ENCODE results near the gene TSC22D2.

TSC22D2 gene
- 56.7 to 82.3 (median 77.0) reads per million in 4 experiments for total RNA-seq

GRCh38 chr3:150408221-150409124, at the start of gene TSC22D2:
Gene TSC22D2, plus strand, starts transcription at chr3:150408298. Its CDS starts 1,053 bp downstream, at chr3:150409351.
- peak; percentile 94 for DNase-seq

GRCh38 chr3:150359381-150359780, 48.7 kb upstream of the TSC22D2 start:
- no peak for DNase-seq

DNA sequence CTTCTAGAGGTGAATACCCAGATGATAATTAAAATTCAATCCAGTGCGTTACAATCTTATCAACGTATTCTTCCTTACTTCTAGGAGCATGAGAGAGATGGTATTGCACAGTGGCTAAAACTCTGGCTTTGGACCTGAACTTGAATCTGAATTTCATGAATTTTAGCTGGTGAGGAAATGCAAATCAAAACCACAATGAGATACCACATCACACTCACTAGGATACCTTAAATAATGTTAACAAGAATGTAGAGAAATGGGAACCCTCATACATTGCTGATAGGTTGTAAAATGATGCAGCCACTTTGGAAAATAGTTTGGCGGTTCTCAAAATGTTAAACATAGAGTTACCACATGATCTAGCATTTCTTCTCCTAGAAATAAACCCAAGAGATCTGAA, 47.1 kb upstream of the TSC22D2 start:
- DNase-seq = no peak

GRCh38 chr3:150362515-150363302, 45.4 kb upstream of the TSC22D2 start:
- no peak for DNase-seq

GRCh38 chr3:150363420-150363819, 44.7 kb upstream of the TSC22D2 start:
- DNase-seq = no peak

GRCh38 chr3:150365132-150365604, 42.9 kb upstream of the TSC22D2 start:
- no peak for DNase-seq

- DNase-seq = no peak
These were observed 40.3 kb upstream of the TSC22D2 start for GRCh38 chr3:150367757-150368156.

GRCh38 chr3:150370122-150370602, 37.9 kb upstream of the TSC22D2 start:
- no peak for DNase-seq

DNA sequence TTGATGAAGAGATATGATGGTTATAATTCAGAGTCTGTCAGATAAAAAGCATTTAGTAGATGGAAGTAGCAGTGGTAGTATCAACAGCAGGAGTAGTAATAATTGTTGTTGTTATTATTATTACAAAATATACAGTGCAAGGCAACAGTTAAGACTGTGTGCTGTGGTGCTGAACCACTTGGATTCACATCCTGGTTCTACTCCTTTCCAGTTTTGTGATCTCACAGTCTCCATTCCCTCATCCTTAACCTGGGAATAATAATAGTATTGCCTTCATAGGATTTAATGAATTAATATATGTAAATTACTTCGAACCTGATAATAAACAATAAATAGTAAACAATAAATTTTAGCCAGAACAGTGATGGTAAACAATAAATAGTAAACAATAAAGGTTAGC, 37.1 kb upstream of the TSC22D2 start:
- no peak for DNase-seq

DNA sequence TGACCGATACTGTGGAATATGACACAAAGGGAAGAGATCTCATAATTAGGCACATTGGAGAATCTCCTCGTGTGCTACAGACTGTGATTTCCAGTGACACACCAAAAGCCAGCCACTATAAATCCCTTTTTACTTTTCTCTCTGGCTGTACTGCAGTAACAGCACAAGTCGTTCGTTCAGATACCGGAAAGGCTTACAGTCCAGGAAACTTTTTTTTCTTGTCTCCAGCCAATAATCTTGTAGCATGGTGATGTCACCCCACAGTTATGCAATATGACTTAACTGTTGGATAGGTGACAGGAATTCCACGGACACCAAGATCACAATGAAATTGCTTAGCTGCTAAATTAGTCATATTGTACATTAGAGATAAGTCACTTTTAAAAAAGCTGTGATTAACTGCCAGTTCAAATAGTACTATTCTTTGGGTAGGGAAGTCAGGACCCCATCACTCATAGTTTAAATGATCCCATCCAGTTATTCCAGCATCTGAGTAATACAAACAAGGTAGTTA, 36.3 kb upstream of the TSC22D2 start:
- no peak for DNase-seq

DNA sequence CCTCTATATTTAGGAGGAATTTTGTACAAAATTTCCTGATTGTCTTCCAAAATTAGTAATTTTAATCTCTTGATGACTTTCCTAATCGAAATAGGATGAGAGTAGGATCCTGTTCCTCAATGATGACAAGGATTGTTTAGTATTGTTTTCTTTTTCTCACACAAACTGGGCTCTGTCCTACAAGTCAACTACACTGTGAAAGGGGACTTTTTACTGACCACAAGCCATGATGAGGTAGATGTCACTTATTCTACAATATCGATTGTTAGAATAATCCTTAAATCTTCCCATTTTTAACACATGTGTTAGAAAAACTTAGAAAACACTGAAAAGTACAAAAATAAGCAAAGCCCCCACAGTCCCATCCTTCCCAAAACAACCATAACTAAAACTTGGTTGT, 35.8 kb upstream of the TSC22D2 start:
- DNase-seq = no peak

DNA sequence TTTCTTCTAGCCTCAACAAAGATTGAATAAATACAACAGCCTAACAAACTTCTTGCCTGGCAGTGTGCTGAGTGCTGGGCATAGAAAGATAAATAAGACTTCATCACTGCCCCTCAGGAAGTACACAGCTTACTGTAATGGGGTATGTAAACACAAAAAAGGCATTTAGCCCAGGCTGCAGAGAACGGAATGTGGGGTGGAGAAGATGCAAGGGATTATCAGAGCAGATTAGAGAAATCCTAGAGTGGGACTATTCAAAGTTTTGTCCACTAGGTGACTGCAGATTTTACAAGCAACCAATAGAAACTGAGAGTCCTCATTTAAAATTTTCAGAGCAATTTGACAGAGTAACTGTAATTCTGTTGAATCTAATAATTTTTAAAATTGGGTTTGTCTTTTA, 35.4 kb upstream of the TSC22D2 start:
- DNase-seq = no peak

- DNase-seq = no peak
These were observed 34.7 kb upstream of the TSC22D2 start for GRCh38 chr3:150373234-150373875.

DNA sequence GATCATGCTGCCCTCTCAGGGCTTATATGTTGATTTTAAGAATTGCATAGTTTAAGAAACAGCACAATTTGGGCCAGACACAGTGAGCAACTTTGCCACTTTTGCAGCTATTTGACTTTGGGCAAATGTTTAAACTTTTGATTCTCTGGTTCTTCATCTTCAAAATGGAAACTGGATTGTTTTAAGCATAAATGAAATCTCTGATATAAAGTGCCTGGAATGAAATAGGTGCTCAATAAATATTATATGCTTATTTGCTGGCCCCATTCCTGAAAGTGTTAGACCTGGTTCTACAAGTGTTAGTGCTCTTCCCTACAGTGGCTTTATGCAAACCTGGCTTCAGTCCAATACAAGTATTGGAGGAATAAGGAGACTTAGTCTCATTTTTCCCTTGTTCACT, 33.1 kb upstream of the TSC22D2 start:
- no peak for DNase-seq

DNA sequence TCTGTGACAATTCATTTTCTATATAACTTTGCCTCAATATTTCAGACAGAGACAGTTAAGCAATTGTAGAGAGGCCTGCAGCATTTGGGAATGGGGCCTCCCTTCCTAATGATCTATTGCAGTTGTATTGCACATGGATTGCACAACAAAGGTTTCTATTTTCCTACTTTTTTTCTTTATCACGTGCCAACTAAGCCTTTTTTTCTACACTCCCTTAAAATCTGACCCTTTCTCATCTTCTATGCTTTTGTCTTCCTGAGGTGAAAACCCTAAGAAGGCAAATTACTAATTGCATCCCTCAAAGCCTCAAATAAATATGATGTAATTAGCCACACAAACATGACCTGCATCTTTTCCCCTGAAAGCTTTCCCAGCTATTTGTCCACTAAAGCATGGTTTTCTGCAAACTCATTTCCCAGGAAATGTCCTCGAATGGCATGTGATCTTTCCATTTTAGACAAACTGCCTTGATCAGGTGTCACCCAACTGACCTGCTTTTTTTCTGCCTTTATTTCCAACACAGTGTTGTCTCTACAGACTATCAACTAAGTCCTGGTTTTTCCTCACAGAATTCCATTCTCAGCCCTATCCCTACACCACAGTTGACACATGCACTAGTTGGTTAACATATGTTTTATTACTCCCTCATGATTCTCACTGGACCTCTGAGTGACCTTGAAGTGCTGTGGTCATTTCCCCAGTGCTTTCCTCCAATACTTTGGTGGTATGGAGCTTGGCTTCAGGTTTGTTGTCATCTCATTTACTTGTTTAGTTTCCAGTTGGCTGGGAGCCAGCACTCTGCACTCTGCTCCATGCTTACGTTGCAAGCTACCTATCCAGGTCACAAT, 31.9 kb upstream of the TSC22D2 start:
- DNase-seq = no peak

DNA sequence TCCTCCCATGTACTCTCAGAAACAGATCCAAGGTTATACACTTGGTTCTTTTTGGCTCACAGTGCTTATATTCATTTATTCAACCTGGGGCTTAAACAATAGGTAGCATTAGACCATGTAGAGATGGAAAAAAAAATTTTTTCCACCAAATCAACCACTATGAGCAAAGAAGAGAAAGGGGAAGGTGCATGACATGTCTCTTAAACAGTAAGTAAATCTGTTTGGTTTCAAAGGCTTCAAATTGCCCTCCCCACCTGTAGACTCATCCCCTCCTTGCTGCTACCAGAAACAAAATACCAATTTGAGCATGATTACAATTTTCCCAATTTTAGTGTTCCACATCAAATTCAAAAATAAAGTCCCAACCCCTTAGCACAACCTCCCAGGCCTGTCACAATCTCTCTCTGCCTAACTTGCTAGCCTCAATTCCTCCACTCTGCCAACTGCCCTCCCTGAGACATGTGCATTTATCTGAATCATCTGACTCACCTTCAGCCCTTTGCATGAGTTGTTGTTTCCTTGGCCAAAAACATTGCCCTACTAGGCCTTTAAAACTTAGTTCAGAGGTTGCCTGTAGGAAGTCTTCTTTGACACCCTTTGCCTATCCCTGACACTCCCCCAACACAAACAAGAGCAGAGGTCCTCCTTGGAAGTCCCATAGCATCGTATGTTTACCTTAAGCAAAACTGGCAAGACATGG, 30.3 kb upstream of the TSC22D2 start:
- DNase-seq = no peak

- DNase-seq = no peak
These were observed 29.8 kb upstream of the TSC22D2 start for GRCh38 chr3:150378301-150378748.

DNA sequence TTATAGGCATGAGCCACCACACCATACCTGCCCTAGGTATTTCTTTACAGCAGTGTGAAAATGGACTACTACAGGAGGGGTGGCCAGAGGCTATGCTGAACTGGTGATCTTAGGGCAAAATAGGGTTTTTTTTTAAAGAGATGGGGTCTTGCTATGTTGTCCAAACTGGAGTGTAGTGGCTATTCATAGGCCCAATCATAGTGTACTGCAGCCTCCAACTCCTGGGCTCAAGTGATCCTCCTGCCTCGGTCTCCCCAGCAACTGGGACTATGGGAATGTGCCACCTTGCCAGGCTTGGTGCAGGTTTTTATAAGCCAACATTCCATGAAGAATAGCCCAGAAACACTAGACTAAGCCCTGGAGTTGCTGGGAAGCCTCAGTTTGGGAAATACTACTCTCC, 28.6 kb upstream of the TSC22D2 start:
- no peak for DNase-seq

DNA sequence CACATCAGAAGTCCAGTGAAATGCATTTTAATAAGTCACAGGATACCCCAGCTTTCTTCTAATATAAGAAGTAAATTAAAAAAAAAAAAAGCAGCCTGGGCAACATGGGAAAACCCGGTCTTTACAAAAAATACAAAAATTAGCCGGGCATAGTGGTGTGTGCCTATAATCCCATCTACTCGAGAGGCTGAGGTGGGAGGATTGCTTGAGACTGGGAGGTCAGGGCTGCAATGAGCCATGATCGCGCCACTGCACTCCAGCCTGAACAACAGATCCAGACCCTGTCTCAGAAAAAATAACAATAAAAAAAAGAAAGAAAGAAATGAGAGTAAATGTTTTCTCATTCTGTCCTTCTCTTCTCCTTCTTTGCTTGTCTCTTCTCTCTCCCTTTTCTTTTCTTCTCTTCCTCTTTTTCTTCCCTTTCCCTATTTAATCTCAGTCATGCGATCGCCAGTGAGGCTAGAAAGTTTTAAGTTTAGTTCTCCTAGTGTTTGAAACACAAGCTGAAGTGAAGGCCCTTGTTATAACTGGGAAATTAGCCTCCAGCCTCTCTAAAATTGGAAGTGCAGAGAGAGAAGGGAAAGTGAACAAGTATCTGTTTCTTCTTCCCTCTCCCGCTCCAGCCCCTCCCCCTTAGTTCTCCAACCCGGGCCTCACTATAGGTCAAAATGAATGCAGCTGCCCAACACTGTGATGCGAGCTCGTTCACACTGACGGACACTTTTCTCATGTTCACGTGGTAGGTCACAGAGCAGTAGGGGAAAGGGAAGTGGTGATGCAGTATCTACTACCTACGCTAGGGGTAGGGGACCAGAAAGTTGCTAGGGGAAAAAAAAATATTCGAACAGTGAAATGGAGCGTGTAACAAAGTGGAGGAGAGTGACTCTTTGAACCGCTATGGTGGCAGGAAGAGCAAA, 23.5 kb upstream of the TSC22D2 start:
- DNase-seq = peak; percentile 8
